Activated CD4-positive, alpha-beta T cell treated with anti-CD3 and anti-CD28 coated beads, Interleukin-2, Interleukin-6, amounts not matched to agents 100 ng/mL and 50 ng/mL, durations not matched to agents 16 hours and 8 hours (primary cell): ENCODE results near the gene ADCY1.
"Not testable (repeated sequence)": the region's sequence is repeated elsewhere in the genome, so short reads cannot be mapped to it uniquely, and the experiment has no call there.

Experiments used
- DNase-seq: peaks from one replicate; pipeline ENCODE4 v3.0.0-alpha.2; 2020

ADCY1 gene

GRCh38 chr7:45573661-45574415 lies at the start of gene ADCY1:
ADCY1 (plus strand) TSS chr7:45574368; CDS start chr7:45574544, 176 bp downstream.
- DNase-seq = peak; percentile 41

DNA sequence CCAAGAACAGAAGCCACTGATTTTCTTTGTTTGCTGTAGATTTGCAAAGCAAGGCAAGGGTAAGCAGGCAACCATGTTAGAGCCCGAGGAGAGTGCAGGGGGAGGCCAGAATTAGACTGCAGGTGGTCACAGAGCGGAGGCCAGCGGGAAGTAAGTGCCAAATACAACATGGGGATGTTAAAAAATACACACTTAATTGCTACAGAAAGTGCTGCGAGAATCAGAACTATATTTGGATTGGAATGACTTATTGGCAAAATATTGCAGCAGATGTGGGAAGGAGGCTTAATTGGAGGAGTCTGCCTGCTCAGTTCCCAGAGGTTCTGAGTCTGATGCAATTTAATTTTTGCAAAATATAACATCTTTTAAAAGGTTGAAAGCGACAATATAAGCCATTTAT lies 49.7 kb upstream of the ADCY1 start:
- DNase-seq = no peak

DNA sequence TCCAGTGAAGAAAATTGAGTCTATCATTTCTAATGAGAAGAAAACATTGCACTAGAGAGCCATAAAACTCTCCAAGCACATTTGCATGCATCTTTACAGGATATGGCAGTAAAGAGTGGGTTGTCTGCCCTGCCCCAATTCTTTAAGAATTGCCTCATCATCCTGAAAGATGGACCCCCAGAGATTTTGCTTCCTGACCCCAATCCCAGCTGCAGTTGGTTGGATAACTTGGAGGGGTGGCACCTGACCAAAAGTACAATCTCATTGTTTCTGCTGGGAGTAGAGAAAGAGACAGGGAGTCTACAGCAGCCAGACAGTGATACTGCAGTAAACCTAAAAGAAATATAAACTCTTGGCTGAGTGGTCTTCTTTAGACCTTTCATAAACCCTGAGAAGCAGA lies 49.1 kb upstream of the ADCY1 start:
- no peak for DNase-seq

GRCh38 chr7:45543473-45543872 lies 30.7 kb upstream of the ADCY1 start:
- no peak for DNase-seq

GRCh38 chr7:45545105-45545710 lies 29.0 kb upstream of the ADCY1 start:
- not testable (repeated sequence) for DNase-seq

- DNase-seq = peak; percentile 41
Measured at GRCh38 chr7:45548917-45549316, 25.3 kb upstream of the ADCY1 start.

DNA sequence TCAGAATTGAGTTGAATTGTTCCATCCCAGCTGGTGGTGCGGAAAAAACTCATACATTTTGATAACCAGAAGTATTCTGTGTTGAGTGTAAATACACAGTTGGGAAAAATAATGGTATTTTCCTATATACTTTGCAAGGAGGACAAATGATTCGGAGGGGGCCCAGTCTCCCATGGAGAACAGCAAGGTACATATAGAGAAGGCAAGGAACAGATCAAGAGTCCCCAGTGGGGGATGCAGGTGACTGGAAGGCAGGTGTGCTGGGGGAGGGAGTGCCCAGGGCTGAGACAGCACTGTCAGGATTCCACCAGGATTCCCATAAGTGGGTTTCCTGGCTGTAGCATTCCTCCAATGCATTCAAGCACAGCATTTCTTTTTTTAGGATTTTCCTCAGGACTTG lies 10.8 kb upstream of the ADCY1 start:
- DNase-seq = no peak

- no peak for DNase-seq
Measured at GRCh38 chr7:45563941-45564461, 10.2 kb upstream of the ADCY1 start.

- no peak for DNase-seq
Measured at GRCh38 chr7:45564485-45564884, 9.7 kb upstream of the ADCY1 start.

DNA sequence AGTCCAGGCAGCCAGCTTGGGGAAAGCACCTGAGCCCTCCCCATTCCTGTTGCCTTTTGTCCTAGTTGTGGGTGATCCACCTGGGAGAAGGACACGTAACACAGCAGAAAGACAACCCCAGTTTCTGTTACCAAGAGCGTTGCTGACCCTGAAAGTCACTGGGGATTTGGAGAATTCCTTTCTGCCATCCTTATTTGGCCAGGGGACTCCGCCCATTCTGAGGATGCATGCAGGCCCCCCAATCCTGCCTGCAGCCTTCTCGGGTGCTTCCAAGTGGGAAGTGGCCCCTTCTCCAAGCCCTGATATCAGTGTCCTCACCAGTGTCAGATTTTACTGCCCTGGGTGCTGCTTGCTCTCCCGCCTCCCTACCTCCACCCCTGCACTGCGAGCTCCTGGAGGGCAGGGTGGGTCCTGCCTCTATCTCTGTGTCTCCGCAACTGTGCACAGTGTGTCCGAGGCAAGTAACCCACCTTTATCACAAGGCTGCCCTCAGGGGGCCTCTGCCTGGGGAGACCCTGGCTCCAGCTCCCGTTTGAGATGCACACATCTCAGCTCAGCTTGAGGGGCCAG lies 9.2 kb upstream of the ADCY1 start:
- DNase-seq = no peak

- DNase-seq = no peak
Measured at GRCh38 chr7:45566386-45566785, 7.8 kb upstream of the ADCY1 start.

DNA sequence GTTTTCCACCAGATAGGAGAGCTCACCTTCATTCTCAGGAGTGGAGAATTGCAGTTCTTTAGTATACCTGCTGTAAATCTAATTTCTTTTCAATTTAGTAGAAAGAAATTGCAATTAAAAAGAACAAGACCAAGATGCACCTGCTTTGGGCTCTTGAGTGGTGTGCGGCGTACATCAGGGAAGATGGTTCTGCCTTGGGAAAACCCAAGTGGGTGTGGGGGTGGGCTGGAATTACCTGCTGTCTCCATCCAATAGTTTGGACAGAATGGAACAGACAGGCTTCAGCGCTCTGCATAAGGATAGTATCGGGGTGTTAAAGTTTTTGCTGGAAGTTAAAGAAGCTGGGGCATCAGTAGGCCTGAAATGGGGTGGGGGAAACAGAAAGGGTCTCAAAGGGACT lies 7.2 kb upstream of the ADCY1 start:
- no peak for DNase-seq

GRCh38 chr7:45567713-45568112 lies 6.5 kb upstream of the ADCY1 start:
- DNase-seq = no peak

GRCh38 chr7:45568536-45569289 lies 5.5 kb upstream of the ADCY1 start:
- no peak for DNase-seq

DNA sequence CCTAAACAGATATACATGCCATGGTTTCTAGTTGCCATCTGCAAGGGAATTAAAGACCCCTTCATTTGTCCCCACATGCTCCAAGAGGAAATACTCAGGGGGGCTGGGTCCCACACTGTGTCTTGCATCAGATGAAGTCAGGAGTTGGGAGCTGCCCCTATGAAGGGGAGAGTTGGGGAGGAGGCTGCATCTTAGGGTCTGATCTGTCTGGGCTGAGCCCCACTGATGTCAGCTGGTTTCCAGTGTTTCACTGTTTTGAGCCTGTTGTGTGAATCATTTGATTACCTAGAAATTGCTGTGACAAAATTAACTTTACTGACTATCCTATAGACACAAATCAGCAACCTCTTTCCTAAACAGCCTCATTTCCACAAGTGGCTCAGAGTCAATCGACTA lies 4.9 kb upstream of the ADCY1 start:
- no peak for DNase-seq

DNA sequence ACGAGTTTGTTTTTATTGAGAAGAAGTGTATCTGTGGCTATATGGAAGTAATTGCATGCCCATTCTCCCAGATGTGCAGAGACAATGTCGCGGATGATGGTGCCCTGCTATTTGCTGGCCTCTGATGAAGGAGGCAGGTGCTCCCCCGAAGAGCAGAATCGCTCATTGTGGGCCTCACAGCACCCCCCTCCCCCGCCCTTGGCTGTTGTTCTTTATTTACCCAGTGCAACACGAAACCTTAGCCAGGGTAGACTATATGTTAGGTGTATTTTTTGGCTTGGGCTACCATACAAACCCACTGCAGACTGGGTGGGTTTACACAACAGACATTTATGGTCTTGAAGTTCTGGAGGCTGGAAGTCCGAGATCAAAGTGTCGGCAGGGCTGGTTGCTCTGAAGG lies 3.4 kb upstream of the ADCY1 start:
- DNase-seq = no peak

GRCh38 chr7:45573204-45573603 lies 964 bp upstream of the ADCY1 start:
- DNase-seq = no peak

DNA sequence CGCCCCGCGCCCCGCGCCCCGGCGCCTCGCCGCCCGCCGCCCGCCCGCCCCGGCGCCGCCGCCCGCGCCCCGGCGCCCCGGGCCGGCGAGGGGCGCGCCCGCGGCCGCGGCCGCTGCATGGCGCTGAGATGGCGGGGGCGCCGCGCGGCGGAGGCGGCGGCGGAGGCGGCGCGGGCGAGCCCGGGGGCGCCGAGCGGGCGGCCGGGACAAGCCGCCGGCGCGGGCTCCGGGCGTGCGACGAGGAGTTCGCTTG lies 174 bp downstream of the ADCY1 start:
- no peak for DNase-seq

GRCh38 chr7:45574669-45575500 lies 717 bp downstream of the ADCY1 start:
- DNase-seq = peak; percentile 8

DNA sequence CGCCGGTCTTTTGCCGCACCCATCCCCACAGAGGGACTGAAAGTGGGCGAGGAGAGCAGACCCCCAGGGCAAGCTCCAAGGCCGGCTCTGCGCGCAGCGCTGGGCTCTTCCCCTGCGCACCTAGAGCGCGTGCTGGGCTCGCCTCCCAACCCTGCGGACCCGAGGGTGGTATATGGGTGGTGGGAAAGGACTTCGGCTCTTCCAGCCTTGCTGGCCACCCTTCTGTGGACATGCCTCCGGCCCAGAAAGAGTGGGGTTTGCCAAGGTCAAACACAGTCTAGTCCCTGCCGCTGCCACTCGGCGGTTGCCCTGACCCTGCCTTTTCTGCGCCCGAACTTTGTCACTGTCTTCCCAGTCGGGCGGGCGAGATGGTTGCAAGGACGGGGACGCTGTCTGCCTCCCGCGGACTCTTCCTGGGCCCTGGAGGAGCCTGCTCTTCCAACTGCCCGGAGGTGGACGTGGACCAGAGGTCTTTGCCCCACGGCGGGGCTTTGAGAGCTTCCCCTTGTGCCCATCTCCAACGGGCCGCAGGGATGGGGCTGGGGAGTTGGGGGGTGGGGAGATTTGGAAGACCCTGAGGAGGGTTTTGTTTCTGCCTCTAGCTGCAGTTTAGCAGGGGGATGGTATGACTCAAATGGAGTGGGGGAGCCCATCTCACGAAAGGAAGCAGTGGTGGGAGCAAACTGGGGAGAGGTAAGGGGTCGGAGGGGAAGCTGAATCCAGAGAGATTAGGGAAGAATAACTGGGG lies 1.5 kb downstream of the ADCY1 start:
- no peak for DNase-seq

DNA sequence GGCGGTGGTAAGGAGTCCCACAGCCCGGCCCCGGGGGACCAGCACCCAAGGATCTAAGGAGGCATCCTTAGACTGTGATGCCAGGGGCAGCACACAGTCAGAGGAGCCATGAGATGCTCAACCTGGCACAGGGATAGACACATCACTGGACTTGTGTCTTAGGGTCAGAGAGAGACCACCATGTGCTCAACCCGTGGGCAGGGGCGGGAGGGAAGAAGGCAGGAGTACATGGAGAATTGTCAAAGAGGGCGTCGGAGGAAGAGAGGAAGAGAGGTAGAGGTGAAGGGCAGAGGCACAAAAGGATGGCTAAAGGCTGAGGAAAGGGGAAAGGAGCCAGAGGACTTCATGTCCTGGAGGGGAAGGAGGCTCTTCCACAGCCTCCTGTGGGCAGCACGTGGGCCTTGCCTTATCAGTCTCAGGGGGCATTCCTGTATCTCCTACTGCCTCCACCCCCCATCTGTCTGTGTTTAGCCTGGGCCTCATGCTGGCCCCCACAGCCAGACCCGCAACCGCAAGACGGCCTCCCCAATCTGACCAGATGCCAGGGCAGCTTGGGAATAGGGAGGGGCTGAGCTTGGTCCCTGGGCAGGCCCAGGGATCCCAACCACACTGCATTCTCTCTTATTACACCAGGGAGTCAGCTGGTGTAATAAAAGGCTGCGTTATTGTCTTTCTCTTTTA lies 2.2 kb downstream of the ADCY1 start:
- no peak for DNase-seq
